ENCODE data around the gene AKAP12.

AKAP12 gene

GRCh38 chr6:151279891-151280290, 40.1 kb downstream of the AKAP12 start:
- DNase-seq (ENCODE audit: low read depth), result no peak

DNA sequence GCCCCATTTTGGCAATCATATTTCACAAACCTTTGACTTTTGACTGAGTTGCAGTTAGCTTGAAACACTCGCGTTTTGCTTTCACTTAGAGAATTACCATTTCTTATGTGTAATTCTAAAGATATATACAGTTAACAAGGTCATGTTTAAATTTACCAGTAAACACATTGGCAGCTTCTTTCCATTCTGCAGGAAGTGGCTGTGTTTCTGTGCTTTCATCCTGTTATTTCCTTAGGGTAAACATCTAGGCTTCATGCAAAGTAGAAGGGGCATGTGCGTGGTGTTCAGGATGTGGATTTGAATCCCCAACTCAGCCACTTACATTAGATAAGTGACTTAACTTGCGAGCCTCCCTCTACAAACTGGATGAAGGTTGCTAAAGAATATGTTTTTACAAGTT, 41.1 kb downstream of the AKAP12 start:
- no peak for DNase-seq (ENCODE audit: low read depth)

DNA sequence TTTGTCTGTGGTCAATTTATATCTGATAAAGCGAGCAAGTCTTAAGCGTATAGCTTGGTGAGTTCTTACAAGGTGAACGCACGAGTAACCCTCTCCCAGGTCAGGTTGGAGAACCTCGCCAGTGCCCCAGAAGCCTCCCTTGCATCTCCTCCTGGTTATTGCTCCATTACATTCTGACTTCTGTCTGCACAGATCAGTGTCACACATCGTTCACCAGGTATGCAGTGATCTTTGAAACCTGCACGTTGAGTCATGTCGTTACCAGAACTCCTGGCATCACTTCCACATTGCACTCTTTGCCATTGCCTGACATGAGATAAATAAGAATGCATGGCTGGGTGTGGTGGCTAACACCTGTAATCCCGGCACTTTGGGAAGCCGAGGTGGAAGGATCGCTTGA, 44.2 kb downstream of the AKAP12 start:
- DNase-seq (ENCODE audit: low read depth), result no peak

GRCh38 chr6:151284548-151285017, 44.8 kb downstream of the AKAP12 start:
- DNase-seq (ENCODE audit: low read depth), result no peak

DNA sequence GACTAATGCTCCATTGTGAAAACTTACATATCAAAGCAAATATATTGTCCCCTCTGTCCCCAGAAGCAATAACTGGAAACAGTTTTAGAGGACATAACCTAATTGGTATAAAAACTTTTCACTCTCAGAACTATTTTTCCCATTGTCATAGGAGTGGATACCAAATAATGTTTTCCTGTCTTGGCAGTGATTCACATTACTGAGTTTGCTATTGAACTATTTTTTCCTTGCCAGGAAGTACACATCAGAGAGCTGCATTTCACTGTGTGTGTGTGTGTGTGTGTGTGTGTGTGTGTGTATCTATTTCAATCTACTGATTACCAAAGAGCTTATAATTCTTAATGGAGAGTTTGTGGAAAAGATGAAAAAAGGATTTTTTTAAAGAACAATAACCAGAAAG, 45.4 kb downstream of the AKAP12 start:
- no peak for DNase-seq (ENCODE audit: low read depth)

DNA sequence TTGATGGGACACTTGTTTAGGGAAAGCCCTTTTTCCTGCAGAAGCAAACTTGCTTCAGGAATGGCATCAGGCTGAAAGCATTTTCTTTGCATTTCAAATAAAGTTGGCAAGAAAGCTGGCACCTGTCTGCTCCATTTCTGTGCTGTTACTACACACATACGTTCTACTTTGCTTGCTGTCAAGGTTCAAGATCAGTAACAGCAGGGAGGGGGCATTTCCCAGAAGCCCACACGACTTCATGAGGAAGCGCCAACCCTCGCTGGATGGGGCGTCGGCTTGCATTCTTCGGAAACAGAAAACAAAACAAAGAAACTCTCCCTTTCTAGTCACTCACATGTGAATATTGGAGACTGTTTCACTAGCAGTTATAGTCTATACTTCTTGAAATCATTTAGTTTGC, 46.4 kb downstream of the AKAP12 start:
- no peak for DNase-seq (ENCODE audit: low read depth)

DNA sequence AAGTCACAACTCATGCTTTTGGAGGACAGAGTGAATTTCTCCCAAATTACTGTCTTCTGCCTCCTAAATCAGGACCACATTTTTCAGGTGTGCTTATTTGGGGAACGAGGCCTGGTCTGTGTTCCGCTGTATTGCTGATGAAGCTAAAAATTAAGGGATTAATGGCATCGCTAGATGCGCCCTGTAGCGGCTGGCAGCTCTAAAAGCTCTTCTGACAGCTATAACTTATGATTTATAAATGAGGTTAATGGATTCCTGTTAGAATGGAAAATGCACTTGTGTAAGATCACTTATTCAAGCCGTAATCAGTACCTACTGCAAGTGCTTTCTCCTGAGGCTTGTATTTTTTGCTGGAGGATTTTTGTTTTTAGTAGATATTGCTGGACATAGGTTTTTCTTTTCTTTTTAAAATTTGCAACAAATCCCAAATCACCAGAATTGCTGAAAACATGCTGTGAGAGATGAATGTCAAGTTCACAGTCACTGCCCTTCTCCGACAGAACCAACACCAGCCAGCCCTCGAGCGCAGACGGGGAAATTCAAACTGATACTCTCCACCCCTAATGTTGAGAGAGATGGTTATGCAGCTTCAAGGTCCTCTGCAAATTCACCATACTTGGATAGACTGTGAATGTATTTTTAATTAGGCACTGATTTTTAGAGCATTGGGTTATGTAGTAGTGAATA, 49.1 kb downstream of the AKAP12 start:
- no peak for DNase-seq (ENCODE audit: low read depth)

DNA sequence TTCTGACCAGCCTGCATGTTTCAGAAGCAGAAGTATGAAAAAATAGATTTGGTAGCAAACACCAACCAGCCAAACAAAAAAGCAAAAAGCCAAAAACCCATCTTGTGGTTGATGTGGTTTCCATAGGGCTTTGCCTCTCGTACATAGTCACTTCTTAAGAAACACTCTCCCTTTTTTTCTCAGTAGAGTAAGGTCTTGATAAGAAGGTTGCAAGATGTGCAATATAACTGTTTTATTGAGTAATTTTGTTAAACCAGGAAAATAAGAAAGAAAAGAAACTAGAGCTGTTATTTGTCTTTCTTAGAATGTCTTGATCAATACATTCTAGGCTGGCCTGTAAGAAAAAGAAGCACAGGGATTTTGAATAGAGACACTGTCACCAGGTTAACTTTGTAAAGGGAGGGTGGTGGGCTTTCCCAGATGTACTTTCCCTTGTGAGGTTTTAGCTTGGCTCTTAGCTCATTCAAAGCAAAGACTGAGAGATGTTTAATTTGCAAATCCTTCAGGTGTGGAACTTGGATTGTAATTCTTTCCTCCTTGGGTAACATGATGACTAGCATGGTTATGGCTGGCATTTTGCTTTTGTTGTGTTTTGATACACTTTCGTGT, 49.7 kb downstream of the AKAP12 start:
- no peak for DNase-seq (ENCODE audit: low read depth)

- DNase-seq (ENCODE audit: low read depth), result no peak
These were observed 51.3 kb downstream of the AKAP12 start for GRCh38 chr6:151290877-151291721.

- DNase-seq (ENCODE audit: low read depth), result no peak
These were observed 51.9 kb downstream of the AKAP12 start for GRCh38 chr6:151291722-151292059.

DNA sequence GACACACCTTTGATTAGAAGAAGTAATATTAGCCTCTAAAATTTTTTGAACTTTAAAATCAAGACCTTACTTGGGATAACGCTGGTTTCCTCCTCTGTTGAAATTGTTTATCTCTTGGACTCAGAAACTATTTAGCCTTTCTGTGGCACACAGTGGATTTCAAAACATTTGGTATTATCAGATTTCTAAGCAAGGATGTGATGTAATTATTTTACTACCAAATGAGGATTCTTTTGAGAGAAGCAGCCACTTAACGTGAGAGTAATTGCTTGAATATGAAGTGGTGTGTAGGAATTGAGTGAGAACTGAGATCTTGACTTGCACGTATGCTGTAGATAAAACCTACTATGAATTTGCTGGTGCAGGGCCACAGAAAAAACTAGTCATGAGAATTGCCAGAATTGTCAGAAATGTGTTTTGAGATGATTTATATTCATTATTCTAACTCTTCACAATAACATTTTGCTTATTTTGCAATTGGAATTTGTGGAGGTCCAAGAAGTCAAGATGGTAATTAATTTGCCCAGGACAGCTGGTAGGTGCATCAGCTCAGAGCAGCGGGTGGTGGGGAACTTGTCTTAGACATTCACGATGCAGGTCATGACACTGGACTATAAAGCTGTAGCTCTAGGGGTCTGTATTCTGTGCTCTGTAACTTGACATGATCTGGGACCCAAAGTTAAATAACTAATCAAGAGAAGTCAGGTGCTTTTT, 53.4 kb downstream of the AKAP12 start:
- DNase-seq (ENCODE audit: low read depth), result no peak

DNA sequence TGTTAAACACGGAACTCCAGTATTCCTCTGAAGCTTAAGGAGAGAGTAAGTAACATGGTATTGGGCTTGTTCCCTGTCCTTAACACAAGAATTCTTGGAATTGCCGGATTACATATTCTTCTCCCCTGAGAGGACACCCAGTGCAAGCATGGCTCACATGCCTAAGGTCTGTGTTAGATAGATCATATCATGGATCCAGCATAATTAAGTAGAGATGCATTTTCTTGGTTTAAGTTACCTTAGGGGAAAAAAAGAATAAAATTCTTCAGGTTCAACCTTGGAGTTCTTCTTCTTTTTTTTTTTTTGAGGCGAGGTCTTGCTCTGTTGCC, 53.9 kb downstream of the AKAP12 start:
- no peak for DNase-seq (ENCODE audit: low read depth)

- no peak for DNase-seq (ENCODE audit: low read depth)
These were observed 54.9 kb downstream of the AKAP12 start for GRCh38 chr6:151294561-151295101.

DNA sequence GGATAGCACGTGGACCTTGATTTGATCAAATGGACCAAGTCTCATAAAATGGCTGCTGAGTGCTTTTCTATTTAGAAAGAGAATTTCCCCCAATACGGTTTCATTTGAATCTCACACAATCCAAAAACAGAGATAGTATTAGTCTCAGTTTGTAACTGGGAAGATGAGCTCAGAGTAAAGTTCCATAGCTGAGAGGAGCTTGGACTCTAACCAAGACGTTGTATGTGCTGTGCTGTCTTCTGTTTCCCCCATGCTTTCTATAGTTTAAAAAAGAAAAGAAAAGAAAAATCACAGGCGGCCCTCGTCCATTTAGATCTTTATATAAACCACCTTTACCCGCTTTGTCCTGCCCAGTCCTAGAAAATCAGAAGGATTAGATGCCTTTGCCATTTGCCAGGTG, 58.1 kb downstream of the AKAP12 start:
- no peak for DNase-seq (ENCODE audit: low read depth)

DNA sequence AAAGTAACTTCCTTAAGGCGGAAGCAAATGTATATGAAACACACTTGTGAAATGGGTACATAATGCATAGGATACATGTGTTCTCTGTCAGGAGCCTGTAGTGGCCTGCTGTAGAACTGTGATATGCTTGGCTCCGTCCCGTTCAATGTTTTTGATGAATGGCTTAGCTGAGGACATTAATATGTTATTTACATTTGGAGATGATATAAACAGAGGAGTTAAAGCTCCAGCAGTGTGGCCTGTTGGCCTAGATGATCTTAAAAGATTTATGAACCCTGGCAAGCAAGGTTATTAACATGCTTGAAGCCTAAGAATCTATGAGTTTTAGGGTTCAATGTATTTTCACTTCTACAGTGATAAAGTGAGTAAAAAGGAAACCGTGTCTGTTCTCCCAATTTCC, 59.2 kb downstream of the AKAP12 start:
- DNase-seq (ENCODE audit: low read depth), result no peak

DNA sequence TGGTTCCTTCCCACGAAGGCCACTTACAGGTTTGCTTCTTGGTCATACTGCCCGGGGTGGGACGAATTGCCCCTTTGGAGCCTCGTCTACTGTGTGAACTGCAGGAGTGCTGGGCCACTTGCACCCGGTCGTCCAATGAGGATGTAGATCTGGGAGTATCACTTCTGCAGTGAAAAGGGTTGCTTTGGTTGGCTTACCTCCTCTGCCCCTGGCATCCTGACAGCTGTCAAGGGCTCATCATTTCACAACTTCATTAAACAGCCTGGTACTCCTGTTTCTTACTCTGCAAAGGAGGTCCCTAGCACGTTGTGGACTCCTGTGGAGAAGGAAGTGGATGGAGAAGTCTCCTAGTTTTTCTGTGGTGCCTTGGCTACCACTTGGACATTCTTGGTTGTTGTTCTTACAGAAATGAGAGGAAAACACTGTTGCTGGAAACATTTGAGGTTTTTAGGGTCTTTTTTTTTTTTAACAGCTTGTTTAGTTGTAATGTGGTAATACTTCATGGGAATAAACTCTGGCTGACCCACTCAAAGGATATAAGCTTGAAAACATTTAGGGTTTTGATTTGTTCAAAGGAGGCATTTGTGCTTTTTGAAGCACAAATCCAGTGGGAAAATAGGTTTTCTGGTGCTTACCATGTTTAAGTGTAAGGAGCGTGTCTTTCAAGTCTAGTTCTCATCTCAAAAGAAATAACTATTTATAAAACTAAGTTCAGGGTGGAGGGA, 60.7 kb downstream of the AKAP12 start:
- no peak for DNase-seq (ENCODE audit: low read depth)

- no peak for DNase-seq (ENCODE audit: low read depth)
These were observed 61.8 kb downstream of the AKAP12 start for GRCh38 chr6:151301547-151301946.

GRCh38 chr6:151303231-151303630, 63.5 kb downstream of the AKAP12 start:
- DNase-seq (ENCODE audit: low read depth), result no peak

- DNase-seq (ENCODE audit: low read depth), result no peak
These were observed 66.6 kb downstream of the AKAP12 start for GRCh38 chr6:151306269-151306783.

GRCh38 chr6:151307501-151307900, 67.7 kb downstream of the AKAP12 start:
- no peak for DNase-seq (ENCODE audit: low read depth)

- no peak for DNase-seq (ENCODE audit: low read depth)
These were observed 69.9 kb downstream of the AKAP12 start for GRCh38 chr6:151309619-151310018.

Data from stimulated activated CD8-positive, alpha-beta memory T cell treated with anti-CD3 and anti-CD28 coated beads, Interleukin-15, amount 100 ng/mL, for 1 hour (primary cell).